Gastrocnemius medialis (tissue), 4 donors: ENCODE measurements around the gene CATSPER1.

Experiments used
- CTCF ChIP-seq, 5 experiments: fragments of 450-650 bp in 3 of 5; fragments of 200-600 bp in 2 of 5; sonication (generic) in 2 of 5; IDR thresholded peaks in 4 of 5; conservative IDR thresholded peaks in 1 of 5; 1 replicate in 4 of 5; 2 replicates in 1 of 5; pipeline ENCODE4 v1.5.1; 2016 to 2019; ENCODE audit warnings: antibody characterized with exemption in 5 of 5, mild to moderate bottlenecking in 3 of 5, moderate library complexity in 3 of 5
- POLR2A ChIP-seq, 2 donors: fragments of 450-650 bp; IDR thresholded peaks; one replicate each; pipeline ENCODE4 v1.6.1; 2017; ENCODE audit warnings: antibody characterized with exemption in 2 of 2, mild to moderate bottlenecking in 2 of 2, moderate library complexity in 2 of 2

- TF ChIP-seq CTCF (IDR thresholded peaks at IDR 0.05 in 4 of 5, conservative IDR thresholded peaks at IDR 0.05 in 1 of 5) (no peak), POLR2A (IDR thresholded peaks at IDR 0.05) (no peak)
Measured at GRCh38 chr11:66007201-66007634, 19.1 kb downstream of the CATSPER1 start.
